HCT116 (cell line): Measurements from ENCODE around the gene CNTNAP5. TPM values are rescaled to one million over a fixed set of nuclear protein-coding genes. Genes with fewer than 3 reads are reported as not detected.

Experiments
- ATAC-seq: fragments of 200-7000 bp; cut with Tn5 transposase; 2 replicates; pipeline ENCODE4 v1.9.1; 2020; ENCODE audit warnings: mild to moderate bottlenecking, moderate library complexity
- BruUV-seq: library from RNA; stranded (reverse); fragments of 400-500 nt; replicated peaks from 2 replicates; lab custom pipeline; 2021; lab: Mats Ljungman, UMichigan
- CTCF ChIA-PET: fragments of 300-600 bp; sonication (Branson Sonifier 250); formaldehyde crosslinking; loops from one replicate; lab custom pipeline; 2021; ENCODE audit warnings: antibody characterized with exemption; lab: Charles Lee
- POLR2A ChIA-PET: fragments of 300-600, 350-600 bp; sonication (Branson Sonifier 250); formaldehyde crosslinking; loops from one replicate; lab custom pipeline; 2021; ENCODE audit warnings: antibody characterized with exemption; lab: Charles Lee
- RAD21 ChIA-PET, 2 experiments: fragments of 300-600 bp; sonication (Branson Sonifier 250); formaldehyde crosslinking; loops; one replicate each; lab custom pipeline; 2023; ENCODE audit warnings: low total read pairs in 2 of 2; ENCODE audit not compliant: uncharacterized antibody in 2 of 2, unreplicated experiment in 2 of 2, low non-redundant PET in 1 of 2; lab: Charles Lee
- DNase-seq: peaks from one replicate; pipeline ENCODE4 v3.0.0-alpha.2; 2010; ENCODE audit warnings: low read depth, low spot score
- H2AFZ ChIP-seq: fragments of 200-600 bp; shearing (Covaris generic), sonication (generic); 2 replicates; pipeline ENCODE4 v1.6.1; 2017; ENCODE audit warnings: low read depth, mixed run types, mixed read lengths, antibody characterized with exemption, low read length; ENCODE audit not compliant: poor library complexity, severe bottlenecking
- H3K27ac ChIP-seq: 2 replicates; pipeline ENCODE4 v1.5.1; 2012; ENCODE audit warnings: low read depth, low read length
- H3K27me3 ChIP-seq: fragments of 200-600 bp; sonication (generic); 2 replicates; pipeline ENCODE4 v1.6.1; 2016; ENCODE audit warnings: mixed run types, low read length, mixed read lengths; ENCODE audit not compliant: insufficient read depth
- H3K36me3 ChIP-seq, 2 experiments: fragments of 200-500 bp in 1 of 2; fragments of 200-600 bp in 1 of 2; sonication (Bioruptor generic) in 1 of 2; sonication (generic) in 1 of 2; 2 replicates each; pipeline versions ENCODE4 v1.5.1 to v1.6.1; 2014 to 2016; ENCODE audit warnings: low read length in 2 of 2, inconsistent platforms in 1 of 2, mixed read lengths in 1 of 2, mixed run types in 1 of 2; ENCODE audit not compliant: insufficient read depth in 2 of 2, control insufficient read depth in 1 of 2
- H3K4me1 ChIP-seq, 2 experiments: fragments of 200-600 bp in 1 of 2; sonication (generic) in 1 of 2; 2 replicates each; pipeline versions ENCODE4 v1.5.1 to v1.6.1; 2012 to 2017; ENCODE audit warnings: low read length in 2 of 2, inconsistent platforms in 1 of 2, mild to moderate bottlenecking in 1 of 2, mixed read lengths in 1 of 2, mixed run types in 1 of 2, moderate library complexity in 1 of 2; ENCODE audit not compliant: insufficient read depth in 2 of 2, control insufficient read depth in 1 of 2
- H3K4me2 ChIP-seq: fragments of 200-600 bp; sonication (generic); 2 replicates; pipeline ENCODE4 v1.6.1; 2017; ENCODE audit warnings: mixed run types, low read length, mixed read lengths
- H3K4me3 ChIP-seq, 2 experiments: fragments of 200-600 bp in 1 of 2; sonication (generic) in 1 of 2; replicated peaks in 1 of 2; 2 replicates each; pipeline ENCODE4 v1.5.1; 2011 to 2016; ENCODE audit warnings: low read length in 2 of 2, control low read depth in 1 of 2, low read depth in 1 of 2, mild to moderate bottlenecking in 1 of 2, mixed read lengths in 1 of 2, mixed run types in 1 of 2
- H3K79me2 ChIP-seq: fragments of 200-600 bp; sonication (generic); 2 replicates; pipeline ENCODE4 v1.6.1; 2017; ENCODE audit warnings: mild to moderate bottlenecking, mixed run types, low read length, moderate library complexity, mixed read lengths; ENCODE audit not compliant: insufficient read depth
- H3K9ac ChIP-seq: fragments of 200-600 bp; sonication (generic); 2 replicates; pipeline ENCODE4 v1.6.1; 2016; ENCODE audit warnings: low read length, mixed read lengths
- H3K9me2 ChIP-seq: fragments of 200-600 bp; sonication (generic), shearing (Covaris generic); 2 replicates; pipeline ENCODE4 v1.6.1; 2017; ENCODE audit warnings: mixed run types, mild to moderate bottlenecking, moderate library complexity; ENCODE audit not compliant: insufficient read depth
- H3K9me3 ChIP-seq, 2 experiments: fragments of 200-500 bp in 1 of 2; fragments of 200-600 bp in 1 of 2; sonication (Bioruptor generic) in 1 of 2; sonication (generic) in 1 of 2; 2 replicates each; pipeline ENCODE4 v1.6.1; 2014 to 2017; ENCODE audit warnings: low read length in 2 of 2, mixed read lengths in 2 of 2, inconsistent platforms in 1 of 2, low read depth in 1 of 2, mild to moderate bottlenecking in 1 of 2, mixed run types in 1 of 2, moderate library complexity in 1 of 2; ENCODE audit not compliant: control insufficient read depth in 1 of 2, insufficient read depth in 1 of 2
- H4K20me1 ChIP-seq: fragments of 200-600 bp; sonication (generic), shearing (Covaris generic); 2 replicates; pipeline ENCODE4 v1.6.1; 2017; ENCODE audit warnings: mixed run types, mild to moderate bottlenecking, moderate library complexity; ENCODE audit not compliant: insufficient read depth
- ATF3 ChIP-seq: IDR thresholded peaks from 2 replicates; pipeline ENCODE4 v1.6.1; 2012
- CTCF ChIP-seq, 3 experiments: fragments of 200-600 bp in 1 of 3; sonication (generic) in 1 of 3; IDR thresholded peaks in 2 of 3; conservative IDR thresholded peaks in 1 of 3; 2 replicates each; pipeline ENCODE4 v1.5.1; 2012 to 2017; ENCODE audit warnings: low read depth in 2 of 3, low read length in 2 of 3, antibody characterized with exemption in 1 of 3, borderline replicate concordance in 1 of 3, control low read depth in 1 of 3, mild to moderate bottlenecking in 1 of 3, mixed read lengths in 1 of 3, mixed run types in 1 of 3, moderate library complexity in 1 of 3; ENCODE audit not compliant: insufficient read depth in 1 of 3
- EZH2phosphoT487 ChIP-seq: fragments of 200-600 bp; IDR thresholded peaks from 2 replicates; pipeline ENCODE4 v1.6.1; 2018; ENCODE audit warnings: antibody characterized with exemption, borderline replicate concordance
- FOSL1 ChIP-seq: IDR thresholded peaks from 2 replicates; pipeline ENCODE4 v1.6.1; 2012; ENCODE audit warnings: low read depth
- POLR2AphosphoS5 ChIP-seq: IDR thresholded peaks from 2 replicates; pipeline ENCODE4 v1.6.1; 2011; ENCODE audit warnings: mild to moderate bottlenecking, low read depth, low read length, moderate library complexity
- REST ChIP-seq: IDR thresholded peaks from 2 replicates; pipeline ENCODE4 v1.6.1; 2012; ENCODE audit warnings: low read depth
- SIN3A ChIP-seq: IDR thresholded peaks from 2 replicates; pipeline ENCODE4 v1.6.1; 2012; ENCODE audit warnings: low read depth
- SRF ChIP-seq: IDR thresholded peaks from 2 replicates; pipeline ENCODE4 v1.6.1; 2012; ENCODE audit warnings: low read depth
- YY1 ChIP-seq: IDR thresholded peaks from 2 replicates; pipeline ENCODE4 v1.6.1; 2011; ENCODE audit warnings: low read length, low read depth, moderate library complexity, mild to moderate bottlenecking; ENCODE audit not compliant: insufficient replicate concordance; ENCODE audit errors: extremely low read depth
- intact Hi-C: fragments of 100-400 bp; cut with micrococcal nuclease; formaldehyde crosslinking; loops from 2 replicates; pipeline ENCODE4 v1.10.0; 2022
- total RNA-seq: library from RNA; stranded (reverse); gene quantifications from one replicate; pipeline ENCODE4 v1.2.1, GENCODE V29; 2021; ENCODE audit not compliant: unreplicated experiment

CNTNAP5 gene
- total RNA-seq, 1 experiment from 2014 or later = not detected

GRCh38 chr2:124187948-124188347, 162.9 kb downstream of the CNTNAP5 start:
- no peak for DNase-seq
- H3K4me3 ChIP-seq = no peak overlapping the region
- no peak overlapping the region for H3K27ac ChIP-seq
- no peaks in the 10 kb centered on the region for H3K36me3 ChIP-seq
- no peaks in the 10 kb centered on the region for H3K4me1 ChIP-seq
- RAD21 ChIA-PET = no interaction called here
- no peaks in the 10 kb centered on the region for H3K79me2 ChIP-seq
- POLR2A ChIA-PET = no interaction called here
- H3K27me3 ChIP-seq = no peaks in the 10 kb centered on the region
- H2AFZ ChIP-seq = no peak overlapping the region
- H3K9me2 ChIP-seq = no peaks in the 10 kb centered on the region
- peaks cover 13 to 14% of the 10 kb centered on the region in 2 experiments; a peak in 2 of 4 replicates for H3K9me3 ChIP-seq
- H3K9ac ChIP-seq = no peak overlapping the region
- no peak overlapping the region for H3K4me2 ChIP-seq
- no peak for ATAC-seq
- CTCF ChIA-PET = no interaction called here
- intact Hi-C loops = no loop called here
- BruUV-seq = no TSS peak
- H4K20me1 ChIP-seq = no peaks in the 10 kb centered on the region
- TF ChIP-seq SIN3A (no peak), ATF3 (no peak), EZH2phosphoT487 (no peak), SRF (no peak), POLR2AphosphoS5 (no peak), REST (no peak), CTCF (IDR thresholded peaks at IDR 0.05 in 2 of 3, conservative IDR thresholded peaks at IDR 0.05 in 1 of 3; ENCODE audit: borderline replicate concordance in 1 of 3, insufficient read depth in 1 of 3, low read depth in 2 of 3, low read length in 2 of 3) (no peak), YY1 (no peak), FOSL1 (no peak)
